NOMO-1 (cell line): ENCODE measurements around the gene FADD.

Experiments used
- DNase-seq, 2 experiments: peaks; one replicate each; lab custom pipeline; 2025; ENCODE audit not compliant: unreplicated experiment in 2 of 2; lab: John Stamatoyannopoulos, UW

FADD gene

DNA sequence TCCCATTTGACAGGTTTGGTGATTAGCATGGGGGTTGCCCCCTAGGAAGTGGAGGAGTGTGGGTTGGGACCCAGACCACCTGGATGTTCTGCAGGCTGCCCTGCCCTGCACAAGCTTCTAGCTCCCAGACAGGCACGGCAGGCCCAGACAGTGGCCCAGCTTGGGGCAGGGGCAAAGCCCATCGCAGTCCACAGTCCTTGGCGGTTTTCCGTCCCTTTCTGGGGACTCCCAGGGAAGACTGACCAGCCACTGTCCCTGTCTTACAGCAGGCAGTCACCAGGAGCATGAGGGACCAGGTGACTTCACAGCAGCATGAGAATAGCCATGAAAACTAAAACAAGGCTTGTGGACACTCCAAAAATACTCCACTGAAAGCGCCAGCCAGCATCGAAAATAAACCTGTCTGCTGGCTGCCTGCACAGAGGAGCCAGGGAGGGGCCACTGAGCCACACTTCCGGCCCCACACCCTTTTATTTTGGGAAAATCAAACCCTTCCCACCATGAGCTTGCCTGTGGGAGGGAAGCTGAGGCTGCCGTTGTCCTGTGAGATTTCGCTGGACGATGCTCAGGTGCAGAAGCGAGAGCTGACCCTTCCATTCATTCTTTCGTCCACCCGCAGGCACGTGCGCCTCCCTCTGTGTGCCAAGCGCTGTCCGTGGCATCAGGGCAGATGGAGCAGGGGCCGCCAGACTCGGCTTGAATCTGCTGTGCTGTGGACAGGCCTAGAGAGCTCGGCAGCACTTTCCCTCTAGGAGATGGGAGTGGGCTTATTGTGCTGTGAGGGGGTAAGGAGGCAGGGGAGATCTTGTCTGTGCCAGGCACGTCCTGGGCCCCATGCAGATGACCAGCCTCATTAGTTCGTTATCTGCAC lies 28.0 kb downstream of the FADD start:
- DNase-seq = no peak

DNA sequence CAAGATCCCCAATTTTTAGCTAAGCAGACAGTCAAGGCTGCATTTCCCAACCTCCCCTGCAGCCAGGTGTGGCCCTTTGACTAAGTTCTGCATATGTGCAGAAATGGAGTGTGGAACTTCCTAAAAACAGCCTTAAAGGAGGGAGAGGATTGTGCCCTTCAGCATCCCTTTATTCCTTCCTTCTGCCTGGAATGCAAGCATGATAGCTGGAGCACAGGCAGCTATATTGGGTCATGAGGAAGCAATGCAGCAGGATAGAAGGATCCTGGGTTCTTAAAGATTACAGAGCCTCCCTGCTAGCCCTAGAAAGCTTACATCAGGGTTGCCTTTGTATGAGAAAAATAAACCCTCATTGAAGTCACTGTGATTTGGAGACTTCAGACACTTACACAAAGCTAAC lies 29.9 kb downstream of the FADD start:
- DNase-seq = no peak

DNA sequence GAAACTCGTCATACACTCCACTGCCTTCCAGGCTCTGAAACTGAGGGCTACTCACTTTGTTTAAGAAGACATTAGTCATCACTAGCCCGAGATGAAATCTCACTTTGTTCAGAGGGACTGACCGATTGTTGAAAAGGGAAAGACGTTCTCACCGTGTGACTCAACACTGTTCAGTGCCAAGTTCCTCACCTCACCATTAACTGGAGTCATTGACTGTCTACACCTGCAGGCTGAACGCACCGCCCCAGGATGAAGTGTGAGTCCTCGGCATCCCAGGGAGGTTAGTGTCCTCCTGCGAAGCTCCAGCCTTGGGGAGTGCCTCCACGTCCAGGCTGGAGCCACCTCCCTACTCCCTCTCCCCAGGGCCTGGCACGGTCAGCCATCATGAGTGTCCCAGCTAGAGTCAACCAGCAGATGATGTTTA lies 30.4 kb downstream of the FADD start:
- DNase-seq = no peak

DNA sequence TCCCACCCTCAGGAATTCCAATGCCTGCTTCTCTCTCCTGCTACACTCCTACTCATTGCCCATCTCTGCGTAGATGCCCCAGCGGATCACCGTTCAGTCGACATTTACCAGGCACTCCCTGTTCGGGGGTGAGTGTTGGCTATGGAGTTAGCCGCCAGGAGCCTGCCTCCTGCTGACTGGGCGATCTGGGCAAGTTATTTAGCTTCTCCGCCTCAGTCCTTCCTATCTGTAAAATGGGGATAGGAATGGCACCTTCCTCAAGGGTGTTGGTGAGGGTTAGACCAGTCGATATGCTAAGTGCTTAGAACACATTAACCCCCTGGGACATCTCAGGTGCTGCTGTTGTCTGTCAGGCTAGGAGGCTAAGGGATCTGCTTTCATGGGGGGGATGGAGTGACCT lies 30.9 kb downstream of the FADD start:
- no peak for DNase-seq

DNA sequence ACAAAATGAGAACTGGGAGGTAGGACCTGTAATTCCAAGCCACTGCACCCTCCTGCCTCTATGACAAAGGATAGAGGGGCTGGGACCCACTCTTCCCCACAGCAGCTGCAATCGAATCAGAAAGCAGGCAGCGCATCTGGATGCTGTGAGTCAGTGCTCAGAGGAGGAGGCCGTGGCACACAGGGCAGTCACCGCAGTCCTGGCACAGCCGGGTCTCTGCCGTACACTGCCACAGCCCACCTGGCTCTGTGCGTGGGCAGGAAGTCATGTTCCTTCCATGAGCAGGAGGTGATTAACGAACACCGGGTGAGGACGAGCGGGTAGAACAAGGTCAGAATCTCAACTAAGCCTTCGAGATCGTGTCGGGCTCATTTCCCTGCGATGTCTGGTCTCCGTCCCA lies 37.2 kb downstream of the FADD start:
- DNase-seq = no peak

DNA sequence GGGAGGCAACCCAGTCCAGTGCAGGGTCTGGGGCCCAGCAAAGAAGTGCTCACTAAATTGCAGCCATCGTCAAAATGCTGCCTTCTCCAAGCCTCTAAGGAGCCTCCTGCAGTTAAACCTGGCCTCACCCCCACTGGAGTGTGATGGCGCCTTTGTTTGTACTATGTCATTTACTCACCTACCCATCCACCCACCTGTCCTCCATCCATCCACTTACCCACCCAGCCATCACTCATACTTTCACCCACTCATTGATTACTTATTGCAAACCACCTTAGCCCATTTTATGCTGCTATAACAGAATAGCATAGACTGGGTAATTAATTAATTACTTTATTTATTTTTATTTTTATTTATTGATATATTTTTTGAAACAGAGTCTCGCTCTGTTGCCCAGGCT lies 38.6 kb downstream of the FADD start:
- no peak for DNase-seq

DNA sequence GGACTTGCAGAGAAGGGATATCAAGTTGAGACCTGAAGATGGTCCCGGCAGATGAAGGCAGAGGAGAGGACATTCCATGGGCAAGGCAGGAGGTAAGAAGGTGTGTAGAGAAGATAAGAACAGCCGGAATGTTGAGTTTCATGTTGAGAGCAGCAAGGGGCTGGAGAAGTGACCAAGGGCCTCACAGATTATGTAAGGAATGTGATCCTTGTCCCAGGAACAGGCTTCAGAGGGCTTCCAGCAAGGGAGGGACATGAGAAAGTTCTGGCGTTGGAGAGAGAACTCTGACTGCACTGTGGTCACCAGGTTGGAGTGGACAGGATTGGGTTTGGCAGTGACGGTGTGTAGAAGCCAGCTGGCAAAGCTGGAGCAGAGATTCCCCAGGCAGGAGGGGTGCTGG lies 39.8 kb downstream of the FADD start:
- DNase-seq = no peak

DNA sequence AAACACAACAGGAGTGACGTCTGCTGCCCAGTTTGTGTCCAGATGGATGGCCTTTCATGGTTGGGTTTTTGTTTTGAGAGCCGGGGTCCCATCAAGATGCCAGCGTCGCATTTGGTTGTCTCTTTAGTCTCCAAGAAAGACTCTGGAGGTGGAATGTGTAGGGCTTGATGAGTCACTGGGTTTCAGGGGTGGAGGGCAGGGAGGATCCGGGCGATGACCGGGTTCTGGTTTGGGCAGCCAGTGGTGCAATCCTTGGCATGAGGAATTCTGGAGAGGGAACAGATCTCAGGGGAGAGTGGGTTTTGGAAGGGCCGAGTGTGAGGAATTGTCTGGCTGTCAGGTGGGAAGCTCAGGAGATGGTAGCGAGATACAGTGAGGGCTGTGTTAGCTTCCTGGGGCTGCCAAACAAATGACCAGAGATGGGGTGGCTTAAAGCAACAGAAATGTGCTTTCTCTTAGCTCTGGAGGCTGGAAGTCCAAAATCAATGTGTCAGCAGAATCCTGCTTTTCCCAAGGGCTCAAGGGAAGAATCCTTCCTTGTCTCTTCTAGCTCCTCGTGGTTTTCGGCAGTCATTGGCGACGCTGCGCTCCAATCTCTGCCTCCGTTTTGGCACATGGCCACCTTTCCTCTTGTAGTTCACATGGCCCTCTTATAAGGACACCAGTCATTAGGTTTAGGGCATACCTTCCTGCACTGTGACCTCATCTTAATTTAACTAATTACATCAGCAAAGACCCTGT lies 41.0 kb downstream of the FADD start:
- no peak for DNase-seq

DNA sequence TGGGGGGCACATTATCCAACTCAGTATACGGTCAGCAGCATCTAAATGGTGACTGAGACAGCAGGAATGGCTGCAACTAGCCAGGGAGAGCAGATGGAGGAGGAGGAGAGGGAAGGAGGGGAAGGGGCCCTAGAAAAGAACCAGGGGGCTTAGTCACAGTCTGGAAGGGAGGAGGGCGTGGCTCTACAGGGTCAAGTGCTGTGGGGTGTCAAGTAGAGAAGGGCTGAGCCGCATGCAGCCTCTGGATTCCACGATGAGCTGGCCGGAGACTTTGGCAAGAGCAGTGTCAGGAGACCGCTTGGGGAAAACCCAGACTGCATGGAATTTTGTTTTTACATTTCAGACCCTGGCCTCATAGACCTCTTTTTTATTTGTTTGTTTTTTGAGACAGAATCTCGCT lies 41.6 kb downstream of the FADD start:
- DNase-seq = no peak

DNA sequence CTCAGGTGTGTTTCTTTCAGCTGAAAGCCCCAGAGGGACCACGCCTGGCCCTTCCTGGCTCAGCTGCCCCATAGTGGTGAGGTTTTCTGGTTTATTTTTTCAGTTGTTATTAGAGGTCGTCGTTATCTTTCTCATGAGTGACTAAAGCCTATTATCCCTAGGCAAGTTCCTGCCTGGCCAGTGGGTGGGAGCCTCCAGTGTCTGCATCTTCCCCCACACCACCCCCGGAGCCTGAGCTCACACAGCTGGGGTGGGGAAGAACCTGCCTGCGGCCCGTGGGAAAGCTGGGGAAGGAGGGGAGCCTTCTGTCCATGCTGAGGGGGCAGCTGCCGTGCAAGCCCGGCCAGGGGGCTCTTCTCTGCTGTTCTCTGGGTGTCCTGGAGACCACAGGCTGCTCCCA lies 43.1 kb downstream of the FADD start:
- DNase-seq = no peak

DNA sequence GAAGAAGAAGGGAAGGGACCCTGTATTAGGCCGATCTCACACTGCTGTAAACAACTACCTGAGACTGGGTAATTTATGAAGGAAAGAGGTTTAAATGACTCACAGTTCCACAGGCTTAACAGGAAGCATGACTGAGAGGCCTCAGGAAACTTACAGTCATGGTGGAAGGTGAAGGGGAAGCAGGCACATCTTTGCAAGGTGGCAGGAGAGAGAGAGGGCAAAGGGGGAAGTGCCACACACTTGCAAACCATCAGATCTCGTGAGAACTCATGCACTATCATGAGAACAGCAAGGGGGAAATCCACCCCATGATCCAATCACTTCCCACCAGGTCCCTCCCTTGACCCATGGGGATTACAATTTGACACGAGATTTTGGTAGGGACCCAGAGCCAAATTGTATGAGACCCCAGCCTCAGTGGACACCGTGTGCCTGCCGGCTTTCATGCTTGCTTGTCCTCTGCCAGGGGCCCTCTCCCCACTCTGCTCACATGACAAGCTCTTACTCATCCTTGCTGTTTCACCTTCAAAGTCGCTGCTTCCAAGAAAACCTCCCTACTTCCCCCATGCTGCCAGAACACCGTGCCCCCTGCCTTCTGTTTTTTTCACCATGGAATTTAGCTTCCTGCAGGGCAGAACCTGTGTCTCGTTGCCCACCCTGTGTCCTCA lies 44.1 kb downstream of the FADD start:
- peak in 1 of 2 experiments; percentile 7 for DNase-seq

DNA sequence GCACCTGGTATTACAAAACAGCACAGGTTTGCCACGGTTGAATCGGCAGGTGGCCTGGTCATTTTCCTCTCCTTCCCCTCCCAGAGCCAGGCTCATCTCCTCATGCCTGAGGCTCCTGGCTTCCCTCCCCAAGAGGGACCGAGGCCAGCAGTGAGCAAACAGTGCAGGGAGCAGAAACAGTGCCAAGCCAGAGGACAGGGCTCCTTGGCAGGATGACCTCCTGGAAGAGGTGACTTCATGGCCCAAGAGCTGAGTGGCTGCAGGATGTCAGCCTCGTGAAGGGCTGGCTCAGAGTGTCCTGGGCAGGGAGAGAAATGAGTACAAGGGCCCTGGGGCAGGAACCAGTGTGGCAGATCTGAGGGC lies 44.6 kb downstream of the FADD start:
- DNase-seq = no peak

DNA sequence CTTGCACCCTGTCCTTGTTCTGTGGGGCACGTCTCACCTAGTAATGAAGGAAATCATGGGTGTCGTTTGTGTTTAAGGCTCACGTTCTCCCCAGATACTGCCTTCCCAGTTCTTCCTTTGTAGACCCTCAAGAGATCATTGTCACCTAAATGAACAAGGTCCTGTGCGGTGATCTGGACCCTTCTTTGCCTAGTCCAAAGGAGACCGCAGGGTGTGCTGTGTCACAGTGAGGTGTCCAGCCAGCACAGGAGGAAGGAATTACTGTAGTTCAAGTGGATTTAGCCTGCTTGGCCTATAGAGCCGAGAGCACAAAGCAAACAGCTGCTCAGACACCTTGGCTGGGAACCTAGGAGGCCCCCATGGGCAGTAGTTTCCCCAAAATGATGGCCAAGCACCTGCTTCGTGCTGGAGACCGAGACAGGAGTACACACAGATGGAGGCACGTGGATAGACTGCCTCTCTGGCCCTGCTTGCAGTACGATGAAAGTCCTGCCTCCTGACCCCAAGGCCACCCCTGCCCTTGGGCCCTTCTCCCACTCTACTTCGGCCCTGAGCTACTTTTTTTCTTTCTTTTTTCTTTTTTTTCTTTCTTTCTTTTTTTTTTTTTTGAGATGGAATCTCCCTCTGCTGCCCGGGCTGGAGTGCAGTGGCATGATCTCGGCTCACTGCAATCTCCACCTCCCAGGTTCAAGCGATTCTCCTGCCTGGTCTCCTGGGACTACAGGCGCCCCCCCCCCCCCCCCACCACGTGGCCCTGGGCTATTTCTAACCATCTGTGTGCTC lies 48.0 kb downstream of the FADD start:
- no peak for DNase-seq

DNA sequence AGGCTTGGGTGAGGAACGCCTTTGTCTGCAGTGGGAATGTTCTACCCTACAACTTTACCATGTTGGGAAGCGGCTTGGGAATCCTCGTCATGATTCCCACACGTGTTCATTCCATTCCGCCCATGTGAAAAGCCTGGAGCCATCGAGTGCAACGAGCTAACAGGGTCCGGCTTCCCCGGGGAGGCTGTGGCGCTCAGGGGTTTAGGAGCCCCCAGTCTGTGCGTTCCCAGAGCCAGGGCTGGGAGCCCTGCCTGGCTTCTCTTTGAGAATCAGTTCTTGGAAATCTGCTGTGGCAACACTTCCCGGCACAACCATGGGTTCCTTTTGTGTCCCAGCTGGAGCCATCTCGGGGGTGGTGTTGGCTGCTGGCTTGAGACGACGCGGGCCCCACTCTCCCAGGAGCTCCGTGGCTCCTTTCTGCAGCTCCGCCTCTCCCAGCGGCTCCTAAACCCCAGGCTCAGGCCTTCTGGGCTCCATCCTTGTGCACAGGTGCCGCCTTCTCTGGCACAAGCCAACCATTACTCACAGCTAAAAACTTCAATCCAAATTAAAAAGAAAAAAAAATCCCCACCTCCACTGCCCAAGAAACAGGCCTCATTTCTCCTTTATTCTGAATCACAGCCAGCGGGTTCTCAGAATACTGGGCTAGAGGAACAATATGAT lies 48.7 kb downstream of the FADD start:
- no peak for DNase-seq

DNA sequence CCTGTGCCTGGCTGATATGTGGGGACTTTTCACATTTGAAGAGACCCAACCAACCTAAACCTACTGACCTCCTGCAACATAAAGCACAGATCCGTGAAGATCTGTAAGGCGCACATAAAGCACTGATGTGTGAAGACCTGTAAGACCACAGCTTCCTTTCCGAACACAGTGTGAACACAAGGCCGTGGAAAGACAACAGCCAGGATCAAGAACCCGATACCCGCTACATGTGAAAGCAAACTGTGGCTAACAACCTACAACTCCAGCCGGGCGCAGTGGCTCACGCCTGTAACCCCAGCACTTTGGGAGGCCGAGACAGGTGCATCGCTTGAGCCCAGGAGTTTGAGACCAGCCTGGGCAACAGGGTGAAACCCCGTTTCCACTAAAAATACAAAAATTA lies 49.7 kb downstream of the FADD start:
- DNase-seq = no peak

DNA sequence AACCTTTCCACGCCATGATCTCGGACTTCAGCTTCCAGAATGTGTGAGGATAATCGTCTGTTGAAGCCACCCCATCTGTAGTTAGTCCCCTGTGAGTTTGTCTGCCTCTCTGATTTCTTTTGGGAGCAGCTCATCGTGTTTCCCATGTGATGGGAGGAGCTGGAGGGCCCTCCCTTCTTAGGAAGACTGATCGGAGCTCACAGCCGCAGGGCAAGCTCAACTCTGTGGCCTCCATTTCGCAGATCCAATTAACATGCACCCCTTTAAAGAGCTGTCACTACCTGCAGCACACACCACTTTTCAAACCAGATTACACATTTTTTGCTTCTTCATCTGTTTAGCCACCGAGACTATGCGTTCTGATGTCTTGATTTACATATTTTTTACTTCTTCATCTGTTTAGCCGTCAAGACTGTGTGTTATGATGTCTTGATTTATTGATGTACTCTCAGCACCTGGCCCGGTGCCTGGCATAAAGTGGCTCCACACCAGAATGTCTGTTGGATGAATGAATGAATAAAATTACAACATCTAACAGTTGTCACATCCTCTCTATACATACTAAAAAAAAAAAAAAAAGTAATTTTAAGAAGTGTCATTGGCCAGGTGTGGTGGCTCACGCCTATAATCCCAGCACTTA lies 52.5 kb downstream of the FADD start:
- no peak for DNase-seq
